ENCODE measurements around the gene DIP2C. TPM values are rescaled to one million over a fixed set of nuclear protein-coding genes. Genes with fewer than 3 reads are reported as not detected.

The DIP2C gene
- total RNA-seq, 1 experiment from 2014 or later, result 11.4 TPM

GRCh38 chr10:558891-559766 is 130.3 kb downstream of the DIP2C start:
- peaks cover 5% of the 10 kb centered on the region for H3K9me3 ChIP-seq
- no TSS peak for BruUV-seq (replicated peaks)
- no peak overlapping the region for H3K4me3 Mint-ChIP-seq (ENCODE audit: unreplicated experiment)
- no peaks in the 10 kb centered on the region for H3K36me3 ChIP-seq (ENCODE audit: control insufficient read depth, insufficient read depth, low read length)
- peaks cover 18% of the 10 kb centered on the region for H3K9me3 Mint-ChIP-seq (ENCODE audit: unreplicated experiment)
- no peaks in the 10 kb centered on the region for H3K27me3 Mint-ChIP-seq (ENCODE audit: insufficient read depth, unreplicated experiment)
- ChIA-PET CTCF (no interaction called here), POLR2A (no interaction called here)
- intact Hi-C loops (cut with micrococcal nuclease; ENCODE audit: unreplicated experiment), result no loop called here
- H3K27me3 ChIP-seq (replicated peaks; ENCODE audit: control insufficient read depth, insufficient read depth, low read length), result no peaks in the 10 kb centered on the region
- no peak overlapping the region for H3K4me3 ChIP-seq (ENCODE audit: low read depth, low read length)
- H3K27ac Mint-ChIP-seq (ENCODE audit: unreplicated experiment), result peak overlapping the region; percentile 67
- DNase-seq, result no peak
- no peak for TF ChIP-seq CTCF (IDR thresholded peaks at IDR 0.05; ENCODE audit: insufficient read depth in 1 of 2, low read depth in 1 of 2, low read length in 1 of 2, severe bottlenecking in 1 of 2, unreplicated experiment in 1 of 2)
- H3K36me3 Mint-ChIP-seq (ENCODE audit: insufficient read depth, unreplicated experiment), result peaks cover 1% of the 10 kb centered on the region
- peaks cover 31% of the 10 kb centered on the region for H3K4me1 Mint-ChIP-seq (ENCODE audit: low read depth, unreplicated experiment)
- H3K4me1 ChIP-seq, result peaks cover 28% of the 10 kb centered on the region

- no peaks in the 10 kb centered on the region for H3K36me3 ChIP-seq (ENCODE audit: control insufficient read depth, insufficient read depth, low read length)
- CTCF ChIA-PET, result no interaction called here
- no peak for TF ChIP-seq CTCF (IDR thresholded peaks at IDR 0.05; ENCODE audit: insufficient read depth in 1 of 2, low read depth in 1 of 2, low read length in 1 of 2, severe bottlenecking in 1 of 2, unreplicated experiment in 1 of 2)
- intact Hi-C loops (cut with micrococcal nuclease; ENCODE audit: unreplicated experiment), result no loop called here
- Mint-ChIP-seq H3K36me3 (ENCODE audit: insufficient read depth, unreplicated experiment) (no peaks in the 10 kb centered on the region), H3K4me3 (ENCODE audit: unreplicated experiment) (no peak overlapping the region), H3K27ac (ENCODE audit: unreplicated experiment) (no peak overlapping the region), H3K27me3 (ENCODE audit: insufficient read depth, unreplicated experiment) (no peaks in the 10 kb centered on the region), H3K4me1 (ENCODE audit: low read depth, unreplicated experiment) (peaks cover 31% of the 10 kb centered on the region), H3K9me3 (ENCODE audit: unreplicated experiment) (peaks cover 10% of the 10 kb centered on the region)
- no TSS peak for BruUV-seq (replicated peaks)
- H3K4me1 ChIP-seq, result peaks cover 28% of the 10 kb centered on the region
- no peak overlapping the region for H3K4me3 ChIP-seq (ENCODE audit: low read depth, low read length)
- POLR2A ChIA-PET, result interaction anchor here (0.5 kb wide), 1 partner anchor 9 kb away, joined by 7 read pairs; no protein-coding TSS in a partner anchor
- DNase-seq, result no peak
- H3K9me3 ChIP-seq, result peaks cover under 1% of the 10 kb centered on the region; the same call in 1 of the 2 replicates
- H3K27me3 ChIP-seq (replicated peaks; ENCODE audit: control insufficient read depth, insufficient read depth, low read length), result no peaks in the 10 kb centered on the region
These were observed 131.1 kb downstream of the DIP2C start for GRCh38 chr10:558364-558763.

GRCh38 chr10:557792-558328 is 131.6 kb downstream of the DIP2C start:
- POLR2A ChIA-PET, result interaction anchor here (0.5 kb wide), 1 partner anchor 9 kb away, joined by 7 read pairs; no protein-coding TSS in a partner anchor
- no peaks in the 10 kb centered on the region for H3K27me3 Mint-ChIP-seq (ENCODE audit: insufficient read depth, unreplicated experiment)
- CTCF ChIA-PET, result no interaction called here
- no TSS peak for BruUV-seq (replicated peaks)
- peaks cover 31% of the 10 kb centered on the region for H3K4me1 Mint-ChIP-seq (ENCODE audit: low read depth, unreplicated experiment)
- Histone ChIP-seq H3K4me1 (peaks cover 28% of the 10 kb centered on the region), H3K36me3 (ENCODE audit: control insufficient read depth, insufficient read depth, low read length) (no peaks in the 10 kb centered on the region), H3K9me3 (no peaks in the 10 kb centered on the region), H3K27me3 (replicated peaks; ENCODE audit: control insufficient read depth, insufficient read depth, low read length) (no peaks in the 10 kb centered on the region), H3K4me3 (ENCODE audit: low read depth, low read length) (no peak overlapping the region)
- intact Hi-C loops (cut with micrococcal nuclease; ENCODE audit: unreplicated experiment), result no loop called here
- no peak overlapping the region for H3K27ac Mint-ChIP-seq (ENCODE audit: unreplicated experiment)
- no peaks in the 10 kb centered on the region for H3K36me3 Mint-ChIP-seq (ENCODE audit: insufficient read depth, unreplicated experiment)
- H3K9me3 Mint-ChIP-seq (ENCODE audit: unreplicated experiment), result peaks cover 5% of the 10 kb centered on the region
- DNase-seq, result no peak
- no peak overlapping the region for H3K4me3 Mint-ChIP-seq (ENCODE audit: unreplicated experiment)
- TF ChIP-seq CTCF (IDR thresholded peaks at IDR 0.05; ENCODE audit: insufficient read depth in 1 of 2, low read depth in 1 of 2, low read length in 1 of 2, severe bottlenecking in 1 of 2, unreplicated experiment in 1 of 2), result no peak
